Esophagus squamous epithelium (tissue), 4 donors: ENCODE measurements around the gene DRG2.

ENCODE experiments used
- CTCF ChIP-seq, 6 experiments: fragments of 450-650 bp in 4 of 6; fragments of 200-600 bp in 2 of 6; sonication (generic) in 2 of 6; IDR thresholded peaks; one replicate each; pipeline ENCODE4 v1.5.1; 2016 to 2019; ENCODE audit warnings: antibody characterized with exemption in 6 of 6, mild to moderate bottlenecking in 4 of 6, moderate library complexity in 4 of 6
- POLR2A ChIP-seq, 4 donors: fragments of 450-650 bp; IDR thresholded peaks; one replicate each; pipeline ENCODE4 v1.6.1; 2017; ENCODE audit warnings: antibody characterized with exemption in 4 of 4, mild to moderate bottlenecking in 4 of 4, moderate library complexity in 3 of 4

- no peak for TF ChIP-seq CTCF (IDR thresholded peaks at IDR 0.05)
- TF ChIP-seq POLR2A (IDR thresholded peaks at IDR 0.05): no peak
Observed at GRCh38 chr17:18151290-18151689, 63.5 kb downstream of the DRG2 start.
